Fibroblast of lung (primary cell): Measurements from ENCODE around the gene TMEM123. TPM values are rescaled to one million over a fixed set of nuclear protein-coding genes. Genes with fewer than 3 reads are reported as not detected.

Experiments
- polyA plus RNA-seq, 2 donors: library from polyadenylated mRNA; depleted of rRNA in 1 of 2; stranded (reverse) in 1 of 2; unstranded in 1 of 2; fragments of >200 nt; gene quantifications; 2 replicates each; pipeline ENCODE4 v1.2.1, GENCODE V29; 2011 to 2012; ENCODE audit warnings: missing spikeins in 1 of 2
- total RNA-seq: library from RNA; depleted of rRNA; stranded (reverse); fragments of >200 nt; gene quantifications from 2 replicates; pipeline ENCODE4 v1.2.1, GENCODE V29; 2014

Gene TMEM123
- total and polyA plus RNA-seq, 2 donors (not counting 1 experiment from before 2014, with no cell fraction given): 127 to 355 TPM

Other genes starting within 250 kb of the TMEM123 start
- 3.3 TPM in 2 replicates for gene BIRC3, start 135.3 kb downstream of the TMEM123 start, total RNA-seq
- 0.58 and 0.66 TPM in 2 replicates for gene BIRC3, start 135.3 kb downstream of the TMEM123 start, polyA plus RNA-seq
- 59.6 and 69.3 TPM in 2 replicates for gene BIRC2, start 105.6 kb downstream of the TMEM123 start, total RNA-seq
- gene BIRC2, start 105.6 kb downstream of the TMEM123 start, polyA plus RNA-seq: 38.4 and 45.4 TPM in 2 replicates
- 0.17 TPM in 1 of 2 replicates, not detected in the other for gene MMP7, start 78.0 kb upstream of the TMEM123 start, total RNA-seq
- gene MMP7, start 78.0 kb upstream of the TMEM123 start, polyA plus RNA-seq: not detected in 2 replicates
- not detected in 2 replicates for gene MMP20, start 172.6 kb upstream of the TMEM123 start, total RNA-seq
- not detected in 2 replicates for gene MMP20, start 172.6 kb upstream of the TMEM123 start, polyA plus RNA-seq